Measurements from ENCODE around the gene ARHGAP8.

Gene ARHGAP8

DNA sequence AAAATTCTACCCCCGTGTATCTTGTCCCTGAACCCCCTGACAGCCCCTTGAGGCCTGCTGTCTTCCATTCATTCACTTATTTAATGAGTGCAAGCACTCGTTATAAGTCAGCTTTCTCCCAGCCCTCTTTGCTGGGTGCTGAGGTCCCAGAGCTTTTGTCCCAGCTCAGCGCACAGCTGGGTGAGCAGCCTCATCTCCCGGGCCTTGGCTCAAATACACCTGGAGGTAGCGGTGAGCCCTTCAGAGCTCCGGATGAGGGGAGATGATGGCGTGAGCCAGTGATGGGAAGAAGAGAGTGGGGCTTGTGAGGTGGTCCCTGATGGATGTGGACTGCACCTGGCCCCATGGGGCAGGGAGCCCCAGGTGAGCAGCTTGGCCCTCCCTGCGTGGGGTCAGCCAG lies 18.1 kb upstream of the ARHGAP8 start:
- TF ChIP-seq, protein P1, sequence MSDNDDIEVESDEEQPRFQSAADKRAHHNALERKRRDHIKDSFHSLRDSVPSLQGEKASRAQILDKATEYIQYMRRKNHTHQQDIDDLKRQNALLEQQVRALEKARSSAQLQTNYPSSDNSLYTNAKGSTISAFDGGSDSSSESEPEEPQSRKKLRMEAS (IDR thresholded peaks at IDR 0.05; ENCODE audit: low read depth, low read length) = no peak
- TF ChIP-seq POLR2A (IDR thresholded peaks at IDR 0.05; ENCODE audit: extremely low read depth, insufficient read length) = no peak
- no peak for TF ChIP-seq MYC (IDR thresholded peaks at IDR 0.05; ENCODE audit: low read depth, low read length)
- TF ChIP-seq, protein P2, sequence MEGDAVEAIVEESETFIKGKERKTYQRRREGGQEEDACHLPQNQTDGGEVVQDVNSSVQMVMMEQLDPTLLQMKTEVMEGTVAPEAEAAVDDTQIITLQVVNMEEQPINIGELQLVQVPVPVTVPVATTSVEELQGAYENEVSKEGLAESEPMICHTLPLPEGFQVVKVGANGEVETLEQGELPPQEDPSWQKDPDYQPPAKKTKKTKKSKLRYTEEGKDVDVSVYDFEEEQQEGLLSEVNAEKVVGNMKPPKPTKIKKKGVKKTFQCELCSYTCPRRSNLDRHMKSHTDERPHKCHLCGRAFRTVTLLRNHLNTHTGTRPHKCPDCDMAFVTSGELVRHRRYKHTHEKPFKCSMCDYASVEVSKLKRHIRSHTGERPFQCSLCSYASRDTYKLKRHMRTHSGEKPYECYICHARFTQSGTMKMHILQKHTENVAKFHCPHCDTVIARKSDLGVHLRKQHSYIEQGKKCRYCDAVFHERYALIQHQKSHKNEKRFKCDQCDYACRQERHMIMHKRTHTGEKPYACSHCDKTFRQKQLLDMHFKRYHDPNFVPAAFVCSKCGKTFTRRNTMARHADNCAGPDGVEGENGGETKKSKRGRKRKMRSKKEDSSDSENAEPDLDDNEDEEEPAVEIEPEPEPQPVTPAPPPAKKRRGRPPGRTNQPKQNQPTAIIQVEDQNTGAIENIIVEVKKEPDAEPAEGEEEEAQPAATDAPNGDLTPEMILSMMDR (IDR thresholded peaks at IDR 0.05; ENCODE audit: low read depth, low read length) = no peak
- DNase-seq (ENCODE audit: low read depth) = no peak
- no peak overlapping the region for H3K4me3 ChIP-seq (ENCODE audit: low read depth, low read length)

DNA sequence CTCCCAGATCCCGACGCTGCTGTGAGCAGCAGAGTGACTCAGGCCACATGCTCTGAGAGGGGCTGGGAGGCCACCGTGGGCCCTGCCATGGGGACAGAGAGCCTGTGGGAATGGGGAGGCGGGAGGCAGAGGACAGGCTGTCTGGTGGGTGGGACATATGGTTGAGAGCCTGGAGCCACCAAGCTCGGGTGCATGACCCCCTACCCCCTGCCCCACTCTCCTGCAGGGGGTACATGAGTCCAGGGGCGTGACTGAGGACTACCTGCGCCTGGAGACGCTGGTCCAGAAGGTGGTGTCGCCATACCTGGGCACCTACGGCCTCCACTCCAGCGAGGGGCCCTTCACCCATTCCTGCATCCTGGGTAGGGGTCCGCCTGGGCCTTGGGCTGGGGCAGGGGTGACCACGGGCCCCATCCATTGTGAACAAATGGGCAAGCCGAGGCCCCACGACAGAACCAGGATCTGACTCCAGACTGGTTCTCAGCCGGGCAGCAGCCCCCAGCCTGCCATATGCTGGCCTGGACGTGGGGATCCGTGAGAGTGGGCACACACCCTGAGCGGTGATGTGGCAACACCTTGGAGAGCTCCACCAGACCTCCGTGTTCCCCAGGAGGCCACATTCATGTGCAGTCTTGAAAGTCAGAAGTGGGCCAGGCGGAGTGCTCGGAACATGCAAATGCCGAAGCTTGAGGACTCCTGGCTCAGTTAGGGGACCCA lies 17.4 kb upstream of the ARHGAP8 start:
- no peak for DNase-seq (ENCODE audit: low read depth)
- TF ChIP-seq MYC (IDR thresholded peaks at IDR 0.05; ENCODE audit: low read depth, low read length) (no peak), POLR2A (IDR thresholded peaks at IDR 0.05; ENCODE audit: extremely low read depth, insufficient read length) (no peak)
- TF ChIP-seq, protein P1 (IDR thresholded peaks at IDR 0.05; ENCODE audit: low read depth, low read length) = no peak
- TF ChIP-seq, protein P2 (IDR thresholded peaks at IDR 0.05; ENCODE audit: low read depth, low read length) = no peak
- no peak overlapping the region for H3K4me3 ChIP-seq (ENCODE audit: low read depth, low read length)

DNA sequence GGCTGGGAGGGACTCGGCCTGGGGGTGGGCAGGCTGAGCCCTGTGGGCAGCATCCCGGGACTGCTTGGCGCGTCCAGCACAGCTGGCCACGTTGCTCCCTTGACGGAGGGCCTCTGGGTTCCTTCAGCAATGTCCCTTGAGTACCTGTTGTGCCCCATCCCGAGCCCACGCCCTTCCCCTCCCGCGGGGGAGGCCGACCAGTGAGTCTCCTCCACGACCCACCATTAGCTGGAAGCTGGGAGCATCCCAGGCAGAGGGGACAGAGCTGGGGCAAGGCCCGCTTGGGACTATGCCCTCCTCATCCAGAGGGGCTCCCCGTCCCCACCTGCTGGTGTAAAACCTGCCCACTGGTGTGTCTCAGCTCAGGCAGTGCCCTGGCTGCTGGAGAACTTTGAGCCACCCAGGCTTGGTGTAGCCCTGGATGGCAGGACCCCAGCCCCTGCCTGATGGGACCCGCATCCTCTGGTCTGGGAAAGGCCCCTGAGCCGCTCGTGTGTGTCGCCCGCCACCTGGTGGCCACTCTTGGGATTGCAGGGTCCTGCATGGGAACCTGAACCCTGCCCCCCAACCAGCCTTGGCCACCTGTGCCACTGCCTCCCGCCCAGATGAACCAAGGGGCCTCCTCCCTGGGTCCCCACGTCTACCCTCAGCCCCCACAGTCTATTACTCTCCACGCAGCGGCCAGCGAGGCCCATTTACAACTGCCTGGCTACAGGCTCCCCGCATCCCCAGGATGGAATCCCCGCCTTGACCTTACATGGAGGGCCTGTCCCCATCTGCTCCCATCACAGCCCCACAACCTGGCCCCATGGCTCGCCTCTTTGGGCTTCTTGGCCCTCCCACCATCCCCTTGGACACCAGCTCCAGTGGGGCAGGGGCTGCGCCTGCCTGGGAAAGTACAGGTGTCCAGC lies 16.6 kb upstream of the ARHGAP8 start:
- TF ChIP-seq MYC (IDR thresholded peaks at IDR 0.05; ENCODE audit: low read depth, low read length) = no peak
- TF ChIP-seq, protein P2 (IDR thresholded peaks at IDR 0.05; ENCODE audit: low read depth, low read length) = peak; percentile 52
- H3K4me3 ChIP-seq (ENCODE audit: low read depth, low read length) = no peak overlapping the region
- DNase-seq (ENCODE audit: low read depth) = peak; percentile 62

DNA sequence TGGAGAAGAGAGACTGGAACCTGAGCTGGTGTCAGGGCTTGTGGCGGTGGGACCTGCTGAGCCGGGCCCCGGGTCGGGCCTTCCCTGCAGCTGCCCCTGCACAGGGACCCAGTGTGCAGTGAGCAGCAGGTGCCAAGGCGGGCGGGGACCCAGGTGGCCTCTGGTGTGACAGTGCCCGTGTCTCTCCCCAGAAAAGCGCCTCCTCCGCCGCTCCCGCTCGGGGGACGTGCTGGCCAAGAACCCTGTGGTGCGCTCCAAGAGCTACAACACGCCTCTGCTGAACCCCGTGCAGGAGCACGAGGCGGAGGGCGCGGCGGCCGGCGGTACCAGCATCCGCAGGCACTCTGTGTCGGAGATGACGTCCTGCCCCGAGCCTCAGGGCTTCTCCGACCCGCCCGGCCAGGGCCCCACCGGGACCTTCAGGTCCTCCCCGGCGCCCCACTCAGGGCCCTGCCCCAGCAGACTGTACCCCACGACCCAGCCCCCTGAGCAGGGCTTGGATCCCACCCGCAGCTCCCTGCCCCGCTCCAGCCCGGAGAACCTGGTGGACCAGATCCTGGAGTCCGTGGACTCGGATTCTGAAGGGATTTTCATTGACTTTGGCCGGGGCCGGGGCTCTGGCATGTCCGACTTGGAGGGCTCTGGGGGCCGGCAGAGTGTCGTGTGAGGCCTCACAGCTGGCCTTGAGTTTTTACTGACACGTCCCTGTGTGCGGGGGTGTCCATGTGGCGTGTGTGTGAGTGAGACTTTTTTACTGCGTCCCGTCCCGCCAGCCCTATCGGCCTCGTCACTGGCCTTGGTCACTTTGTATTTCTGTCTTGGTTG lies 15.6 kb upstream of the ARHGAP8 start:
- no peak overlapping the region for H3K4me3 ChIP-seq (ENCODE audit: low read depth, low read length)
- TF ChIP-seq POLR2A (IDR thresholded peaks at IDR 0.05; ENCODE audit: extremely low read depth, insufficient read length) = no peak

GRCh38 chr22:44737406-44738346 lies 14.7 kb upstream of the ARHGAP8 start:
- DNase-seq (ENCODE audit: low read depth) = no peak
- no peak overlapping the region for H3K4me3 ChIP-seq (ENCODE audit: low read depth, low read length)
- no peak for TF ChIP-seq POLR2A (IDR thresholded peaks at IDR 0.05; ENCODE audit: extremely low read depth, insufficient read length)
- TF ChIP-seq, protein P1 (IDR thresholded peaks at IDR 0.05; ENCODE audit: low read depth, low read length) = no peak
- no peak for TF ChIP-seq MYC (IDR thresholded peaks at IDR 0.05; ENCODE audit: low read depth, low read length)
- TF ChIP-seq, protein P2 (IDR thresholded peaks at IDR 0.05; ENCODE audit: low read depth, low read length) = no peak

More for the DNA sequence above, 15.6 kb upstream of the ARHGAP8 start:
- no peak for DNase-seq (ENCODE audit: low read depth)
